Renal pelvis (tissue), 4 donors: ENCODE data around the gene RASD1. TPM values are rescaled to one million over a fixed set of nuclear protein-coding genes. Genes with fewer than 3 reads are reported as not detected.

Experiments used
- DNase-seq: peaks from one replicate; pipeline ENCODE4 v3.0.0-alpha.2; 2013
- polyA plus RNA-seq, 3 donors: library from polyadenylated mRNA; unstranded; fragments of 120-200 nt; gene quantifications; one replicate each; pipeline ENCODE4 v1.2.1, GENCODE V29; 2013; ENCODE audit not compliant: insufficient read length in 3 of 3

RASD1 gene
- polyA plus RNA-seq, 3 donors = 0.92 to 1.2 (median 0.94) TPM

- no peak for DNase-seq
Observed at GRCh38 chr17:17511881-17512858, 16.0 kb upstream of the RASD1 start.

- no peak for DNase-seq
Observed at GRCh38 chr17:17511293-17511741, 15.1 kb upstream of the RASD1 start.

GRCh38 chr17:17510456-17511292 is 14.5 kb upstream of the RASD1 start:
- no peak for DNase-seq

GRCh38 chr17:17509601-17510425 is 13.6 kb upstream of the RASD1 start:
- no peak for DNase-seq

GRCh38 chr17:17508646-17509591 is 12.7 kb upstream of the RASD1 start:
- no peak for DNase-seq

- no peak for DNase-seq
Observed at GRCh38 chr17:17508019-17508535, 11.9 kb upstream of the RASD1 start.

GRCh38 chr17:17507465-17508011 is 11.3 kb upstream of the RASD1 start:
- DNase-seq = no peak

GRCh38 chr17:17506893-17507464 is 10.8 kb upstream of the RASD1 start:
- DNase-seq = no peak

- no peak for DNase-seq
Observed at GRCh38 chr17:17506181-17506741, 10.1 kb upstream of the RASD1 start.

GRCh38 chr17:17505610-17506171 is 9.5 kb upstream of the RASD1 start:
- no peak for DNase-seq

- DNase-seq = no peak
Observed at GRCh38 chr17:17505151-17505550, 9.0 kb upstream of the RASD1 start.

GRCh38 chr17:17504341-17505140 is 8.3 kb upstream of the RASD1 start:
- no peak for DNase-seq

- DNase-seq = no peak
Observed at GRCh38 chr17:17503566-17504130, 7.5 kb upstream of the RASD1 start.

- no peak for DNase-seq
Observed at GRCh38 chr17:17502741-17503565, 6.8 kb upstream of the RASD1 start.

- no peak for DNase-seq
Observed at GRCh38 chr17:17500999-17501605, 4.9 kb upstream of the RASD1 start.
